Measurements from ENCODE around the gene WDR49.

GRCh38 chr3:167669699-167670098 is 16.0 kb upstream of the WDR49 start:
- no peak for TF ChIP-seq CTCF (IDR thresholded peaks at IDR 0.05; ENCODE audit: insufficient read depth, low read depth, low read length)
- TF ChIP-seq EZH2 (IDR thresholded peaks at IDR 0.05; ENCODE audit: insufficient read depth, low read length): no peak

All from astrocyte (in vitro differentiated cells and primary cell).